Loucy (cell line): Measurements from ENCODE around the gene TLR5.

ENCODE experiments used
- EZH2phosphoT487 ChIP-seq: fragments of 200-600 bp; IDR thresholded peaks from 2 replicates; pipeline ENCODE4 v1.6.1; 2018; ENCODE audit warnings: antibody characterized with exemption, mild to moderate bottlenecking, moderate library complexity, borderline replicate concordance
- TF ChIP-seq, protein P1 (sequence below): fragments of 200-600 bp; sonication (generic); conservative IDR thresholded peaks from 2 replicates; pipeline ENCODE4 v1.5.1; 2014; ENCODE audit warnings: mild to moderate bottlenecking, antibody characterized with exemption, low read length

DNA sequence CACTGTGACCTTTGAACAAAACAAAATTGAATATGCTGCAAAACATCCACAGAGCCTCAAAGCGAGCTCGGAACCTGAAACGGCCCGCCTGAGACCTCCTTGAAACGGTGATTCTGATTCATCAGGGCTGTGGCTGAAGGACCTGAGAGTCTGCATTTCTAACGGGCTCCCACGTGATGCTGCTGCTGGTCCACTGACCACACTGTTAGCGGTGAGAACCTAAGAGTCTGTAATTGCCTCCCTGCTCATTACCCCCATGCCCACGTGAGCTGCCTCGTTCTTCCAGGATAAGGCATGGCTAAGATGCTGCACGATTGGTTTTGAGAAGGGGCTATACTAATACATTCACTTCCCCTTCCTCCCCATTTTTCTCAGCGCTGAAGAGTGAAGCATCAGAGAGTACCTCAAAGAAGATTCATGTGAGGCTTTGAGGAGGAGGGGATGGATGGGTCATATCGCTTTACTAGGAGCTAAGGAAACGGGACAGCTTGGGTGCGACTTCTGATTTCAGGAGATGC lies 9.7 kb downstream of the TLR5 start:
- TF ChIP-seq, protein P1, sequence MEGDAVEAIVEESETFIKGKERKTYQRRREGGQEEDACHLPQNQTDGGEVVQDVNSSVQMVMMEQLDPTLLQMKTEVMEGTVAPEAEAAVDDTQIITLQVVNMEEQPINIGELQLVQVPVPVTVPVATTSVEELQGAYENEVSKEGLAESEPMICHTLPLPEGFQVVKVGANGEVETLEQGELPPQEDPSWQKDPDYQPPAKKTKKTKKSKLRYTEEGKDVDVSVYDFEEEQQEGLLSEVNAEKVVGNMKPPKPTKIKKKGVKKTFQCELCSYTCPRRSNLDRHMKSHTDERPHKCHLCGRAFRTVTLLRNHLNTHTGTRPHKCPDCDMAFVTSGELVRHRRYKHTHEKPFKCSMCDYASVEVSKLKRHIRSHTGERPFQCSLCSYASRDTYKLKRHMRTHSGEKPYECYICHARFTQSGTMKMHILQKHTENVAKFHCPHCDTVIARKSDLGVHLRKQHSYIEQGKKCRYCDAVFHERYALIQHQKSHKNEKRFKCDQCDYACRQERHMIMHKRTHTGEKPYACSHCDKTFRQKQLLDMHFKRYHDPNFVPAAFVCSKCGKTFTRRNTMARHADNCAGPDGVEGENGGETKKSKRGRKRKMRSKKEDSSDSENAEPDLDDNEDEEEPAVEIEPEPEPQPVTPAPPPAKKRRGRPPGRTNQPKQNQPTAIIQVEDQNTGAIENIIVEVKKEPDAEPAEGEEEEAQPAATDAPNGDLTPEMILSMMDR = no peak
- no peak for TF ChIP-seq EZH2phosphoT487
